ENCODE measurements around the gene CYP27C1. TPM values are rescaled to one million over a fixed set of nuclear protein-coding genes. Genes with fewer than 3 reads are reported as not detected.

CYP27C1 gene
- total and polyA plus RNA-seq, 2 experiments from 2014 or later = 1.8 to 2.9 TPM

DNA sequence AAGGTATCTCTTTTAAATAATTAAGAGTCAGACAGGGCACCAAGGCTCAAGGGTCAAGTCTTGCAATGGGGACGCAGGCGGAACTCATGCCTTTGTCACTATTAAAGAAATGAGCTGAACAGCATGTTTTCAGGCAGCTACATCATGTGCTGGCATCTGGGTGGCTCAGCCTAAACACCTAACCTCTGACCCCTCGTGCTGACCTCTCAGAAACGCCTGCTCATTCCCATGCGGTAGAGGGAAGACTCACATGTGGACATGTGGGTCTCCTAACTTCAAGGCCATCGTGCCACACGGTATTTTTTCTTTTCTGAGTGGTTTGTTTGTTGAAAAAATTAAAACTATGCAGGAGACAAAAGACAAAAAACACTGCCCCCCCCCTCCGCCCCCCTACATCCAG, 31.3 kb downstream of the CYP27C1 start:
- Histone ChIP-seq H3K36me3 (ENCODE audit: insufficient read depth) (no peaks in the 10 kb centered on the region; the same call in 1 of the 2 replicates), H3K27ac (ENCODE audit: low read depth) (no peak overlapping the region), H3F3A (replicated peaks; ENCODE audit: low read depth) (no peaks in the 10 kb centered on the region), H3K79me2 (replicated peaks; ENCODE audit: insufficient read depth) (no peaks in the 10 kb centered on the region), H3K9me2 (ENCODE audit: insufficient read depth) (no peaks in the 10 kb centered on the region), H2AFZ (no peak overlapping the region), H3K4me2 (no peak overlapping the region), H3K4me1 (ENCODE audit: insufficient read depth) (peaks cover 26% of the 10 kb centered on the region), H3K27me3 (ENCODE audit: insufficient read depth) (no peaks in the 10 kb centered on the region), H4K20me1 (replicated peaks; ENCODE audit: insufficient read depth) (no peaks in the 10 kb centered on the region), H3K4me3 (no peak overlapping the region)
- Mint-ChIP-seq H3K9me3 (peaks cover 5% of the 10 kb centered on the region), H3K27ac (no peak overlapping the region), H3K4me3 (no peak overlapping the region), H3K36me3 (ENCODE audit: low read depth) (peaks cover 27% of the 10 kb centered on the region), H3K4me1 (peaks cover 46% of the 10 kb centered on the region), H3K27me3 (ENCODE audit: insufficient read depth, low read depth, poor library complexity) (peaks cover 4% of the 10 kb centered on the region)
- DNase-seq (ENCODE audit: low spot score) (no peak), ATAC-seq (no peak)
- TF ChIP-seq CREB1 (CRISPR knock-in tag; IDR thresholded peaks at IDR 0.05; ENCODE audit: low read depth) (no peak), ZNF114 (CRISPR knock-in tag; IDR thresholded peaks at IDR 0.05) (no peak), STAT1 (IDR thresholded peaks at IDR 0.05; ENCODE audit: unreplicated experiment) (no peak), EZH2 (IDR thresholded peaks at IDR 0.05; ENCODE audit: low read depth, unreplicated experiment) (no peak), JUNB (IDR thresholded peaks at IDR 0.05; ENCODE audit: unreplicated experiment) (no peak), ZNF331 (CRISPR knock-in tag; IDR thresholded peaks at IDR 0.05; ENCODE audit: low read depth) (no peak), EZH2phosphoT487 (IDR thresholded peaks at IDR 0.05; ENCODE audit: unreplicated experiment) (no peak), POLR2AphosphoS5 (IDR thresholded peaks at IDR 0.05; ENCODE audit: low read depth) (no peak), NANOG (IDR thresholded peaks at IDR 0.05; ENCODE audit: borderline replicate concordance) (no peak)
- TF ChIP-seq, protein P1, sequence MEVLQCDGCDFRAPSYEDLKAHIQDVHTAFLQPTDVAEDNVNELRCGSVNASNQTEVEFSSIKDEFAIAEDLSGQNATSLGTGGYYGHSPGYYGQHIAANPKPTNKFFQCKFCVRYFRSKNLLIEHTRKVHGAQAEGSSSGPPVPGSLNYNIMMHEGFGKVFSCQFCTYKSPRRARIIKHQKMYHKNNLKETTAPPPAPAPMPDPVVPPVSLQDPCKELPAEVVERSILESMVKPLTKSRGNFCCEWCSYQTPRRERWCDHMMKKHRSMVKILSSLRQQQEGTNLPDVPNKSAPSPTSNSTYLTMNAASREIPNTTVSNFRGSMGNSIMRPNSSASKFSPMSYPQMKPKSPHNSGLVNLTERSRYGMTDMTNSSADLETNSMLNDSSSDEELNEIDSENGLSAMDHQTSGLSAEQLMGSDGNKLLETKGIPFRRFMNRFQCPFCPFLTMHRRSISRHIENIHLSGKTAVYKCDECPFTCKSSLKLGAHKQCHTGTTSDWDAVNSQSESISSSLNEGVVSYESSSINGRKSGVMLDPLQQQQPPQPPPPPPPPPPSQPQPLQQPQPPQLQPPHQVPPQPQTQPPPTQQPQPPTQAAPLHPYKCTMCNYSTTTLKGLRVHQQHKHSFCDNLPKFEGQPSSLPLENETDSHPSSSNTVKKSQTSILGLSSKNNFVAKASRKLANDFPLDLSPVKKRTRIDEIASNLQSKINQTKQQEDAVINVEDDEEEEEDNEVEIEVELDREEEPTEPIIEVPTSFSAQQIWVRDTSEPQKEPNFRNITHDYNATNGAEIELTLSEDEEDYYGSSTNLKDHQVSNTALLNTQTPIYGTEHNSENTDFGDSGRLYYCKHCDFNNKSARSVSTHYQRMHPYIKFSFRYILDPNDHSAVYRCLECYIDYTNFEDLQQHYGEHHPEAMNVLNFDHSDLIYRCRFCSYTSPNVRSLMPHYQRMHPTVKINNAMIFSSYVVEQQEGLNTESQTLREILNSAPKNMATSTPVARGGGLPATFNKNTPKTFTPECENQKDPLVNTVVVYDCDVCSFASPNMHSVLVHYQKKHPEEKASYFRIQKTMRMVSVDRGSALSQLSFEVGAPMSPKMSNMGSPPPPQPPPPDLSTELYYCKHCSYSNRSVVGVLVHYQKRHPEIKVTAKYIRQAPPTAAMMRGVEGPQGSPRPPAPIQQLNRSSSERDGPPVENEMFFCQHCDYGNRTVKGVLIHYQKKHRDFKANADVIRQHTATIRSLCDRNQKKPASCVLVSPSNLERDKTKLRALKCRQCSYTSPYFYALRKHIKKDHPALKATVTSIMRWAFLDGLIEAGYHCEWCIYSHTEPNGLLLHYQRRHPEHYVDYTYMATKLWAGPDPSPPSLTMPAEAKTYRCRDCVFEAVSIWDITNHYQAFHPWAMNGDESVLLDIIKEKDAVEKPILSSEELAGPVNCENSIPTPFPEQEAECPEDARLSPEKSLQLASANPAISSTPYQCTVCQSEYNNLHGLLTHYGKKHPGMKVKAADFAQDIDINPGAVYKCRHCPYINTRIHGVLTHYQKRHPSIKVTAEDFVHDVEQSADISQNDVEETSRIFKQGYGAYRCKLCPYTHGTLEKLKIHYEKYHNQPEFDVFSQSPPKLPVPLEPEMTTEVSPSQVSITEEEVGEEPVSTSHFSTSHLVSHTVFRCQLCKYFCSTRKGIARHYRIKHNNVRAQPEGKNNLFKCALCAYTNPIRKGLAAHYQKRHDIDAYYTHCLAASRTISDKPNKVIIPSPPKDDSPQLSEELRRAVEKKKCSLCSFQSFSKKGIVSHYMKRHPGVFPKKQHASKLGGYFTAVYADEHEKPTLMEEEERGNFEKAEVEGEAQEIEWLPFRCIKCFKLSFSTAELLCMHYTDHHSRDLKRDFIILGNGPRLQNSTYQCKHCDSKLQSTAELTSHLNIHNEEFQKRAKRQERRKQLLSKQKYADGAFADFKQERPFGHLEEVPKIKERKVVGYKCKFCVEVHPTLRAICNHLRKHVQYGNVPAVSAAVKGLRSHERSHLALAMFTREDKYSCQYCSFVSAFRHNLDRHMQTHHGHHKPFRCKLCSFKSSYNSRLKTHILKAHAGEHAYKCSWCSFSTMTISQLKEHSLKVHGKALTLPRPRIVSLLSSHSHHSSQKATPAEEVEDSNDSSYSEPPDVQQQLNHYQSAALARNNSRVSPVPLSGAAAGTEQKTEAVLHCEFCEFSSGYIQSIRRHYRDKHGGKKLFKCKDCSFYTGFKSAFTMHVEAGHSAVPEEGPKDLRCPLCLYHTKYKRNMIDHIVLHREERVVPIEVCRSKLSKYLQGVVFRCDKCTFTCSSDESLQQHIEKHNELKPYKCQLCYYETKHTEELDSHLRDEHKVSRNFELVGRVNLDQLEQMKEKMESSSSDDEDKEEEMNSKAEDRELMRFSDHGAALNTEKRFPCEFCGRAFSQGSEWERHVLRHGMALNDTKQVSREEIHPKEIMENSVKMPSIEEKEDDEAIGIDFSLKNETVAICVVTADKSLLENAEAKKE (CRISPR knock-in tag; IDR thresholded peaks at IDR 0.05) = no peak
- TF ChIP-seq, protein P2, sequence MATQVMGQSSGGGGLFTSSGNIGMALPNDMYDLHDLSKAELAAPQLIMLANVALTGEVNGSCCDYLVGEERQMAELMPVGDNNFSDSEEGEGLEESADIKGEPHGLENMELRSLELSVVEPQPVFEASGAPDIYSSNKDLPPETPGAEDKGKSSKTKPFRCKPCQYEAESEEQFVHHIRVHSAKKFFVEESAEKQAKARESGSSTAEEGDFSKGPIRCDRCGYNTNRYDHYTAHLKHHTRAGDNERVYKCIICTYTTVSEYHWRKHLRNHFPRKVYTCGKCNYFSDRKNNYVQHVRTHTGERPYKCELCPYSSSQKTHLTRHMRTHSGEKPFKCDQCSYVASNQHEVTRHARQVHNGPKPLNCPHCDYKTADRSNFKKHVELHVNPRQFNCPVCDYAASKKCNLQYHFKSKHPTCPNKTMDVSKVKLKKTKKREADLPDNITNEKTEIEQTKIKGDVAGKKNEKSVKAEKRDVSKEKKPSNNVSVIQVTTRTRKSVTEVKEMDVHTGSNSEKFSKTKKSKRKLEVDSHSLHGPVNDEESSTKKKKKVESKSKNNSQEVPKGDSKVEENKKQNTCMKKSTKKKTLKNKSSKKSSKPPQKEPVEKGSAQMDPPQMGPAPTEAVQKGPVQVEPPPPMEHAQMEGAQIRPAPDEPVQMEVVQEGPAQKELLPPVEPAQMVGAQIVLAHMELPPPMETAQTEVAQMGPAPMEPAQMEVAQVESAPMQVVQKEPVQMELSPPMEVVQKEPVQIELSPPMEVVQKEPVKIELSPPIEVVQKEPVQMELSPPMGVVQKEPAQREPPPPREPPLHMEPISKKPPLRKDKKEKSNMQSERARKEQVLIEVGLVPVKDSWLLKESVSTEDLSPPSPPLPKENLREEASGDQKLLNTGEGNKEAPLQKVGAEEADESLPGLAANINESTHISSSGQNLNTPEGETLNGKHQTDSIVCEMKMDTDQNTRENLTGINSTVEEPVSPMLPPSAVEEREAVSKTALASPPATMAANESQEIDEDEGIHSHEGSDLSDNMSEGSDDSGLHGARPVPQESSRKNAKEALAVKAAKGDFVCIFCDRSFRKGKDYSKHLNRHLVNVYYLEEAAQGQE (IDR thresholded peaks at IDR 0.05; ENCODE audit: unreplicated experiment) = no peak
- TF ChIP-seq, protein P3, sequence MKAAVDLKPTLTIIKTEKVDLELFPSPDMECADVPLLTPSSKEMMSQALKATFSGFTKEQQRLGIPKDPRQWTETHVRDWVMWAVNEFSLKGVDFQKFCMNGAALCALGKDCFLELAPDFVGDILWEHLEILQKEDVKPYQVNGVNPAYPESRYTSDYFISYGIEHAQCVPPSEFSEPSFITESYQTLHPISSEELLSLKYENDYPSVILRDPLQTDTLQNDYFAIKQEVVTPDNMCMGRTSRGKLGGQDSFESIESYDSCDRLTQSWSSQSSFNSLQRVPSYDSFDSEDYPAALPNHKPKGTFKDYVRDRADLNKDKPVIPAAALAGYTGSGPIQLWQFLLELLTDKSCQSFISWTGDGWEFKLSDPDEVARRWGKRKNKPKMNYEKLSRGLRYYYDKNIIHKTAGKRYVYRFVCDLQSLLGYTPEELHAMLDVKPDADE (IDR thresholded peaks at IDR 0.05) = no peak
- TF ChIP-seq, protein P4, sequence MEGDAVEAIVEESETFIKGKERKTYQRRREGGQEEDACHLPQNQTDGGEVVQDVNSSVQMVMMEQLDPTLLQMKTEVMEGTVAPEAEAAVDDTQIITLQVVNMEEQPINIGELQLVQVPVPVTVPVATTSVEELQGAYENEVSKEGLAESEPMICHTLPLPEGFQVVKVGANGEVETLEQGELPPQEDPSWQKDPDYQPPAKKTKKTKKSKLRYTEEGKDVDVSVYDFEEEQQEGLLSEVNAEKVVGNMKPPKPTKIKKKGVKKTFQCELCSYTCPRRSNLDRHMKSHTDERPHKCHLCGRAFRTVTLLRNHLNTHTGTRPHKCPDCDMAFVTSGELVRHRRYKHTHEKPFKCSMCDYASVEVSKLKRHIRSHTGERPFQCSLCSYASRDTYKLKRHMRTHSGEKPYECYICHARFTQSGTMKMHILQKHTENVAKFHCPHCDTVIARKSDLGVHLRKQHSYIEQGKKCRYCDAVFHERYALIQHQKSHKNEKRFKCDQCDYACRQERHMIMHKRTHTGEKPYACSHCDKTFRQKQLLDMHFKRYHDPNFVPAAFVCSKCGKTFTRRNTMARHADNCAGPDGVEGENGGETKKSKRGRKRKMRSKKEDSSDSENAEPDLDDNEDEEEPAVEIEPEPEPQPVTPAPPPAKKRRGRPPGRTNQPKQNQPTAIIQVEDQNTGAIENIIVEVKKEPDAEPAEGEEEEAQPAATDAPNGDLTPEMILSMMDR (conservative IDR thresholded peaks at IDR 0.05; ENCODE audit: low read depth in 2 of 2) = no peak

Data from GM23338 (cell line).